ENCODE results near the gene LURAP1L. TPM values are rescaled to one million over a fixed set of nuclear protein-coding genes. Genes with fewer than 3 reads are reported as not detected.

LURAP1L gene
- total RNA-seq, 1 donor from 2014 or later: 25.6 TPM

DNA sequence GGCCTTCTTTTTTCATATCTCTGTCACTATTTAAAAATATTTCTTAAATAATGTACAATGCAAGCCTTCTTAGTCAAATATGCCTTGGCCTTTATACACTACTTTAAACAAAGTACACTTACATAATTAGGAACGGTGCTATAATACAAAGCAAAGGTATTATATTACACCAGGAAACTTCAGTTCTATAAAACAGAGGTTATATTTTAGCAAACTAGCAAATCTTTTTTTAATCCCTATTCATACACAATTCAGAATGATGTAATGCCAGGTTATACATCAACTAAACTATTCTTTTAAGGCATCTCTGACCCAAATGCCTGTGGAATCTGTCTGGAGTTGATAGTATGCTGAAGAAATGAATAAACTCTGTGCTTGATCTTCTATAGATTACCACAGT is 10.7 kb upstream of the LURAP1L start:
- TF ChIP-seq, protein P1, sequence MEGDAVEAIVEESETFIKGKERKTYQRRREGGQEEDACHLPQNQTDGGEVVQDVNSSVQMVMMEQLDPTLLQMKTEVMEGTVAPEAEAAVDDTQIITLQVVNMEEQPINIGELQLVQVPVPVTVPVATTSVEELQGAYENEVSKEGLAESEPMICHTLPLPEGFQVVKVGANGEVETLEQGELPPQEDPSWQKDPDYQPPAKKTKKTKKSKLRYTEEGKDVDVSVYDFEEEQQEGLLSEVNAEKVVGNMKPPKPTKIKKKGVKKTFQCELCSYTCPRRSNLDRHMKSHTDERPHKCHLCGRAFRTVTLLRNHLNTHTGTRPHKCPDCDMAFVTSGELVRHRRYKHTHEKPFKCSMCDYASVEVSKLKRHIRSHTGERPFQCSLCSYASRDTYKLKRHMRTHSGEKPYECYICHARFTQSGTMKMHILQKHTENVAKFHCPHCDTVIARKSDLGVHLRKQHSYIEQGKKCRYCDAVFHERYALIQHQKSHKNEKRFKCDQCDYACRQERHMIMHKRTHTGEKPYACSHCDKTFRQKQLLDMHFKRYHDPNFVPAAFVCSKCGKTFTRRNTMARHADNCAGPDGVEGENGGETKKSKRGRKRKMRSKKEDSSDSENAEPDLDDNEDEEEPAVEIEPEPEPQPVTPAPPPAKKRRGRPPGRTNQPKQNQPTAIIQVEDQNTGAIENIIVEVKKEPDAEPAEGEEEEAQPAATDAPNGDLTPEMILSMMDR (IDR thresholded peaks at IDR 0.05; ENCODE audit: partially characterized antibody, unreplicated experiment): no peak
- Mint-ChIP-seq H3K9me3 (ENCODE audit: unreplicated experiment) (no peaks in the 10 kb centered on the region), H3K27ac (ENCODE audit: unreplicated experiment) (no peak overlapping the region), H3K36me3 (ENCODE audit: unreplicated experiment) (no peaks in the 10 kb centered on the region), H3K27me3 (ENCODE audit: unreplicated experiment) (no peaks in the 10 kb centered on the region), H3K4me1 (ENCODE audit: low read depth, unreplicated experiment) (peaks cover 3% of the 10 kb centered on the region), H3K4me3 (ENCODE audit: unreplicated experiment) (no peak overlapping the region)
- DNase-seq: no peak

DNA sequence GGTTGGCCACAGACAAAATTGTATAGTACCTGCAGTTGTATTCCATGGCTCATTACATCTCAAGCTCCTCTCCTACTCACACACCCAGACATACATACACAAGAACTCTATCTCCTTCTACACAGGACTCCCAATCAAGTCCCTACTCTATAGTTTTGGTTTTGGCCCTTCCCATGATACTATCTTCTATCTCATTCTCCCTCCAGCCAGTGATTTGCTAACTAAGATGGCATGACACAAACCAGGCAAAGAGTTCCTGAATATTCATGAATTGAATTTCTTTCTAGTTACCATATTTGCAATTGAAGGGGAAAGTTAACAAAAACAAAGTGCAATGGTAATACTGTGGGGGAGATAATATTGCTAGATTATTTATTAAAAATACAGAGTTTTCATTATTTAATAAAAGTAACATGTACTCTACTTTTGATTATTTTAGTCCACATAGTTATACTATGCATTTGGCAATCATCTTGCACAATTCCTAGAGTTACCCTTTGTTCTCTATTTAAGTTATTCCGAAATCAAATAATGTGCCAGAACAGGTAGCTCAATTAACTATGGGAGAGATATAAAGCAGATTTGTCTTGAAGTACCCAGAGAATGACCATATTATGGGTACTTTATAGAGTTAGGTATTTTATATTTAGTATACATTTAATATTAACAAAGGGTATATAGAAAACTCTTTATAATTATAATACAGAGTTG is 9.6 kb upstream of the LURAP1L start:
- H3K4me3 Mint-ChIP-seq (ENCODE audit: unreplicated experiment): no peak overlapping the region
- no peaks in the 10 kb centered on the region for H3K9me3 Mint-ChIP-seq (ENCODE audit: unreplicated experiment)
- H3K4me1 Mint-ChIP-seq (ENCODE audit: low read depth, unreplicated experiment): peaks cover 3% of the 10 kb centered on the region
- no peak for DNase-seq
- H3K27ac Mint-ChIP-seq (ENCODE audit: unreplicated experiment): no peak overlapping the region
- H3K36me3 Mint-ChIP-seq (ENCODE audit: unreplicated experiment): no peaks in the 10 kb centered on the region
- no peaks in the 10 kb centered on the region for H3K27me3 Mint-ChIP-seq (ENCODE audit: unreplicated experiment)
- TF ChIP-seq, protein P1 (IDR thresholded peaks at IDR 0.05; ENCODE audit: partially characterized antibody, unreplicated experiment): no peak

DNA sequence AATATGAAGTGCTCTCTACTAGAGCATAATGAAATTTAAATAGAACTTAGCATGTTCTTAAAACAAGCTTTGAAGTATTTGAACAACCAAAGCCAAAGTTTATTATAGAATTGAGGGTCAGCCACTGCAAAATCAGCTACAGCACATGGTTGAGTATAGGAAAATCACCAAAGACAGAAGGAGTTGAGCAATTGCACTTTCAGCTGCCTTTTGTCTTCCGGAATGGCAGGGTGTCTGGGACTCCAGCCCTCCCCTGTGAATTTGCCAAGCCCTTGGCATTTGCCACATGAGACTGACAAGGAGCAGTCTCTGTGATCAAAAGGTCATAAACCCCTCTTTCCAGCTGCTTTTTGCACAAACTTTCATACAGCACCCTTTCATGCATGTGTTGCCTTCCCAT is 8.5 kb upstream of the LURAP1L start:
- Mint-ChIP-seq H3K27me3 (ENCODE audit: unreplicated experiment) (no peaks in the 10 kb centered on the region), H3K36me3 (ENCODE audit: unreplicated experiment) (no peaks in the 10 kb centered on the region)

DNA sequence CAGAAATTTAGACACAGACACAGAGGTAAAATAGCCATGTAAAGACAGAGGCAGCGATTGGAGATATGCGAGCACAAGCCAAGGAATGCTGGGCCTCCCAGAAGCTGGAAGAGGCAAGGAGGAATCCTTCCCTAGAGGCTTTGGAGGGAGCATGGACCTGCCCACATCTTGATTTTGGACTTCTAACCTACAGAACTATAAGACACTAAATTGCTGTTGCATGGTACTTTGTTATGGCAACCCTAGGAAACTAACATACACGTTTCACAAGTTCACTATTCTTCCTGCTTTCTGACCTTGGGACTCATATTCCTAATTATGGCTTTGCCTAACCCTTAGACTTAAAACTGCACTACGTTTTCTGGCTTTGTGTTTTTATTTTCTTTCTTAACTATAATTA is 4.6 kb upstream of the LURAP1L start:
- TF ChIP-seq, protein P1 (IDR thresholded peaks at IDR 0.05; ENCODE audit: partially characterized antibody, unreplicated experiment): no peak
- Mint-ChIP-seq H3K36me3 (ENCODE audit: unreplicated experiment) (no peaks in the 10 kb centered on the region), H3K4me1 (ENCODE audit: low read depth, unreplicated experiment) (peaks cover 5% of the 10 kb centered on the region), H3K9me3 (ENCODE audit: unreplicated experiment) (peaks cover 5% of the 10 kb centered on the region), H3K27me3 (ENCODE audit: unreplicated experiment) (peaks cover 7% of the 10 kb centered on the region), H3K4me3 (ENCODE audit: unreplicated experiment) (no peak overlapping the region), H3K27ac (ENCODE audit: unreplicated experiment) (no peak overlapping the region)
- no peak for DNase-seq

More for the DNA sequence above, 8.5 kb upstream of the LURAP1L start:
- peaks cover 5% of the 10 kb centered on the region for H3K4me1 Mint-ChIP-seq (ENCODE audit: low read depth, unreplicated experiment)
- no peaks in the 10 kb centered on the region for H3K9me3 Mint-ChIP-seq (ENCODE audit: unreplicated experiment)
- H3K4me3 Mint-ChIP-seq (ENCODE audit: unreplicated experiment): no peak overlapping the region
- TF ChIP-seq, protein P1 (IDR thresholded peaks at IDR 0.05; ENCODE audit: partially characterized antibody, unreplicated experiment): no peak
- H3K27ac Mint-ChIP-seq (ENCODE audit: unreplicated experiment): no peak overlapping the region
- no peak for DNase-seq

DNA sequence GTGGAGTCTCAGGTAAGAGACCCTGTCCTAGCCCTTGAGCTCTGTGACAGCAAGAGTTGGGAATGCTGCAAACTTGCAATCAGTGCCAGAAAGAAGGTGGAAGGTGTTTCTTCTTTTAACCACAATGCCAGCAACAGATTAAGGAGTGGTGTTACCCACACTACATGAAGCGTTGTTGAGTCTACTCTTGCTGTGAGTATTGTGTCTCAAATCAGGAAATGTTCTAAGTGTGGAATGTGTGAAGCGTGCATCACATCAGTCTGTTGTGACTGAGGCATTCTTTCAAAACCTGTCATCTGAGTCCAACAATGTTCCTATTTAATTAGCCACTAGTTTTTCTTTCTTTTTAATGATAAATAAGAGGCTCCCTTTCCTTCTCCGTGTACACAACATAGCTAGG is 2.9 kb upstream of the LURAP1L start:
- Mint-ChIP-seq H3K27me3 (ENCODE audit: unreplicated experiment) (peaks cover 13% of the 10 kb centered on the region), H3K9me3 (ENCODE audit: unreplicated experiment) (peaks cover 13% of the 10 kb centered on the region), H3K27ac (ENCODE audit: unreplicated experiment) (no peak overlapping the region), H3K36me3 (ENCODE audit: unreplicated experiment) (no peaks in the 10 kb centered on the region), H3K4me1 (ENCODE audit: low read depth, unreplicated experiment) (peaks cover 2% of the 10 kb centered on the region), H3K4me3 (ENCODE audit: unreplicated experiment) (no peak overlapping the region)
- TF ChIP-seq, protein P1 (IDR thresholded peaks at IDR 0.05; ENCODE audit: partially characterized antibody, unreplicated experiment): no peak
- no peak for DNase-seq

Measured in glutamatergic neuron (in vitro differentiated cells).